IMR-90 (cell line): Measurements from ENCODE around the gene CLEC19A. TPM values are rescaled to one million over a fixed set of nuclear protein-coding genes. Genes with fewer than 3 reads are reported as not detected.

Source experiments
- ATAC-seq: fragments of 200-7000 bp; cut with Tn5 transposase; 2 replicates; pipeline ENCODE4 v1.9.1; 2020; ENCODE audit warnings: low read depth, mild to moderate bottlenecking, moderate library complexity
- BruUV-seq: library from RNA; stranded (reverse); fragments of 400-500 nt; replicated peaks from 2 replicates; lab custom pipeline; 2021; lab: Mats Ljungman, UMichigan
- CTCF ChIA-PET: fragments of 300-600 bp; formaldehyde crosslinking; extraction: SDS; loops from one replicate; lab custom pipeline; 2021; ENCODE audit warnings: antibody characterized with exemption; lab: Yijun Ruan, JAX
- POLR2A ChIA-PET: fragments of 300-600 bp; sonication (Branson Sonifier 250); formaldehyde crosslinking; loops from one replicate; lab custom pipeline; 2022; ENCODE audit warnings: antibody characterized with exemption; ENCODE audit not compliant: unreplicated experiment; lab: Charles Lee
- DNase-seq: peaks from one replicate; pipeline ENCODE4 v3.0.0; 2013
- H2AFZ ChIP-seq: replicated peaks from 2 replicates; pipeline ENCODE3; 2013; ENCODE audit warnings: low read length, mild to moderate bottlenecking; ENCODE audit not compliant: poor library complexity
- H2AK5ac ChIP-seq: 2 replicates; pipeline ENCODE4 v1.6.1; 2013; ENCODE audit warnings: low read depth, low read length, inconsistent platforms
- H2AK9ac ChIP-seq: replicated peaks from 2 replicates; pipeline ENCODE3; 2013; ENCODE audit warnings: mild to moderate bottlenecking, low read depth, low read length, moderate library complexity; ENCODE audit not compliant: poor library complexity
- H2BK120ac ChIP-seq: 2 replicates; pipeline ENCODE4 v1.6.1; 2013; ENCODE audit warnings: low read depth, low read length, inconsistent platforms
- H2BK15ac ChIP-seq: 3 replicates; pipeline ENCODE4 v1.6.1; 2013; ENCODE audit warnings: low read depth, low read length, inconsistent platforms
- H2BK20ac ChIP-seq: 2 replicates; pipeline ENCODE4 v1.6.1; 2013; ENCODE audit warnings: low read depth, mild to moderate bottlenecking, inconsistent platforms, low read length, moderate library complexity
- H2BK5ac ChIP-seq: 2 replicates; pipeline ENCODE4 v1.6.1; 2013; ENCODE audit warnings: mild to moderate bottlenecking, low read depth, low read length, inconsistent platforms; ENCODE audit not compliant: poor library complexity, severe bottlenecking
- H3K14ac ChIP-seq: replicated peaks from 2 replicates; pipeline ENCODE4 v1.6.1; 2013; ENCODE audit warnings: low read depth, low read length, inconsistent platforms
- H3K18ac ChIP-seq: 2 replicates; pipeline ENCODE4 v1.6.1; 2013; ENCODE audit warnings: low read depth, low read length, control low read depth
- H3K23ac ChIP-seq: 2 replicates; pipeline ENCODE4 v1.6.1; 2013; ENCODE audit warnings: low read depth, low read length, inconsistent platforms
- H3K27ac ChIP-seq: 2 replicates; pipeline ENCODE4 v1.5.1; 2013; ENCODE audit warnings: mild to moderate bottlenecking, control low read depth, low read length; ENCODE audit not compliant: insufficient read depth
- H3K27me3 ChIP-seq: 2 replicates; pipeline ENCODE4 v1.6.1; 2013; ENCODE audit warnings: low read length; ENCODE audit not compliant: control insufficient read depth, insufficient read depth
- H3K36me3 ChIP-seq: 2 replicates; pipeline ENCODE4 v1.6.1; 2013; ENCODE audit warnings: low read length, mixed read lengths; ENCODE audit not compliant: control insufficient read depth, insufficient read depth
- H3K4ac ChIP-seq: 2 replicates; pipeline ENCODE4 v1.6.1; 2013; ENCODE audit warnings: low read depth, low read length, inconsistent platforms
- H3K4me1 ChIP-seq: 2 replicates; pipeline ENCODE4 v1.6.1; 2013; ENCODE audit warnings: low read length, mixed read lengths; ENCODE audit not compliant: control insufficient read depth, insufficient read depth
- H3K4me2 ChIP-seq: 2 replicates; pipeline ENCODE4 v1.6.1; 2013; ENCODE audit warnings: low read depth, mild to moderate bottlenecking, control low read depth, low read length, moderate library complexity
- H3K4me3 ChIP-seq: 2 replicates; pipeline ENCODE4 v1.5.1; 2013; ENCODE audit warnings: low read depth, mild to moderate bottlenecking, control low read depth, low read length, moderate library complexity; ENCODE audit not compliant: insufficient read depth
- H3K56ac ChIP-seq: 2 replicates; pipeline ENCODE4 v1.6.1; 2013; ENCODE audit warnings: low read length, inconsistent platforms; ENCODE audit not compliant: insufficient read depth; ENCODE audit errors: extremely low read depth
- H3K79me1 ChIP-seq, 2 experiments: 2 replicates each; pipeline ENCODE4 v1.6.1; 2013; ENCODE audit warnings: low read length in 2 of 2, inconsistent platforms in 1 of 2, low read depth in 1 of 2
- H3K9ac ChIP-seq: 2 replicates; pipeline ENCODE4 v1.6.1; 2013; ENCODE audit warnings: low read depth, low read length, control low read depth
- H3K9me1 ChIP-seq: 2 replicates; pipeline ENCODE4 v1.6.1; 2013; ENCODE audit warnings: low read length, inconsistent platforms; ENCODE audit not compliant: insufficient read depth
- H3K9me3 ChIP-seq: 2 replicates; pipeline ENCODE4 v1.6.1; 2013; ENCODE audit warnings: low read length; ENCODE audit not compliant: control insufficient read depth, insufficient read depth
- H4K20me1 ChIP-seq: 2 replicates; pipeline ENCODE4 v1.6.1; 2013; ENCODE audit warnings: low read length, inconsistent platforms; ENCODE audit not compliant: insufficient read depth
- H4K5ac ChIP-seq: 2 replicates; pipeline ENCODE4 v1.6.1; 2013; ENCODE audit warnings: mild to moderate bottlenecking, low read depth, low read length, control low read depth
- H4K8ac ChIP-seq, 2 experiments: 2 replicates each; pipeline ENCODE4 v1.6.1; 2013; ENCODE audit warnings: low read depth in 2 of 2, low read length in 2 of 2, control low read depth in 1 of 2, inconsistent platforms in 1 of 2
- H4K91ac ChIP-seq: 2 replicates; pipeline ENCODE4 v1.6.1; 2013; ENCODE audit warnings: low read depth, low read length, inconsistent platforms; ENCODE audit not compliant: insufficient read depth
- BHLHE40 ChIP-seq: fragments of 150-350 bp; IDR thresholded peaks from 2 replicates; pipeline ENCODE4 v1.6.1; 2016; ENCODE audit warnings: mild to moderate bottlenecking, low read depth, low read length
- CEBPB ChIP-seq: IDR thresholded peaks from 2 replicates; pipeline ENCODE4 v1.6.1; 2012; ENCODE audit warnings: low read depth, low read length, improper control_type of control experiment
- CHD1 ChIP-seq: IDR thresholded peaks from 2 replicates; pipeline ENCODE4 v1.6.1; 2012; ENCODE audit warnings: low read depth, low read length, improper control_type of control experiment
- CTCF ChIP-seq: conservative IDR thresholded peaks from 2 replicates; pipeline ENCODE4 v1.5.1; 2012; ENCODE audit warnings: mild to moderate bottlenecking, low read depth, low read length, improper control_type of control experiment
- ELK1 ChIP-seq: fragments of 150-350 bp; IDR thresholded peaks from 2 replicates; pipeline ENCODE4 v1.6.1; 2016; ENCODE audit warnings: low read depth, mild to moderate bottlenecking, low read length, moderate library complexity, borderline replicate concordance
- FOS ChIP-seq: fragments of 150-350 bp; IDR thresholded peaks from 2 replicates; pipeline ENCODE4 v1.6.1; 2016; ENCODE audit warnings: low read depth, low read length
- MAFK ChIP-seq: IDR thresholded peaks from 2 replicates; pipeline ENCODE4 v1.6.1; 2012; ENCODE audit warnings: low read depth, low read length, improper control_type of control experiment
- MAZ ChIP-seq: IDR thresholded peaks from 2 replicates; pipeline ENCODE4 v1.6.1; 2012; ENCODE audit warnings: low read depth, mild to moderate bottlenecking, low read length, improper control_type of control experiment, moderate library complexity, borderline replicate concordance
- MXI1 ChIP-seq: IDR thresholded peaks from 2 replicates; pipeline ENCODE4 v1.6.1; 2012; ENCODE audit warnings: low read depth, mild to moderate bottlenecking, low read length, moderate library complexity, borderline replicate concordance
- NFE2L2 ChIP-seq: fragments of 150-350 bp; IDR thresholded peaks from 2 replicates; pipeline ENCODE4 v1.6.1; 2016; ENCODE audit warnings: low read depth, mild to moderate bottlenecking, low read length
- POLR2A ChIP-seq: IDR thresholded peaks from 2 replicates; pipeline ENCODE4 v1.6.1; 2012; ENCODE audit warnings: mild to moderate bottlenecking, low read depth, low read length
- RAD21 ChIP-seq: IDR thresholded peaks from 2 replicates; pipeline ENCODE4 v1.6.1; 2012; ENCODE audit warnings: low read length, improper control_type of control experiment
- RCOR1 ChIP-seq: IDR thresholded peaks from 2 replicates; pipeline ENCODE4 v1.6.1; 2012; ENCODE audit warnings: mild to moderate bottlenecking, low read length, improper control_type of control experiment; ENCODE audit not compliant: insufficient replicate concordance
- RFX5 ChIP-seq: IDR thresholded peaks from 2 replicates; pipeline ENCODE4 v1.8.0; 2012; ENCODE audit warnings: low read depth, mild to moderate bottlenecking, low read length, moderate library complexity
- SMC3 ChIP-seq: fragments of 150-350 bp; IDR thresholded peaks from 2 replicates; pipeline ENCODE4 v1.6.1; 2016; ENCODE audit warnings: low read depth, mild to moderate bottlenecking, antibody characterized with exemption, low read length, moderate library complexity
- WGBS, 2 experiments: methylation state at CpG; one replicate each; pipeline versions ENCODE4 v1.1.5 to v1.1.7; 2013; ENCODE audit warnings: missing lambda C conversion rate in 2 of 2; ENCODE audit not compliant: insufficient read length in 1 of 2; ENCODE audit errors: extremely low coverage in 2 of 2; 5-methylcytosine and 5-hydroxymethylcytosine counted together
- dilution Hi-C: fragments of 300-500 bp; cut with HindIII; formaldehyde crosslinking; loops from one replicate; pipeline ENCODE4 v1.14.3; 2018; ENCODE audit warnings: low sequenced_read_pairs; ENCODE audit not compliant: unreplicated experiment
- in situ Hi-C: fragments of 300-500 bp; cut with MboI; formaldehyde crosslinking; loops from 3 replicates; pipeline ENCODE4 v1.14.3; 2019; ENCODE audit warnings: low sequenced_read_pairs, inconsistent platforms, mixed read lengths
- intact Hi-C: fragments of 100-400 bp; cut with micrococcal nuclease; formaldehyde crosslinking; loops from 2 replicates; pipeline ENCODE4 v1.10.0; 2022
- polyA plus RNA-seq, 3 experiments: library from polyadenylated mRNA; depleted of rRNA; stranded (reverse); fragments of >200 nt; gene quantifications; 2 replicates each; pipeline ENCODE4 v1.2.3, GENCODE V29; 2012; ENCODE audit warnings: low replicate concordance in 1 of 3
- total RNA-seq: library from RNA; depleted of rRNA; stranded (reverse); fragments of >200 nt; gene quantifications from 2 replicates; pipeline ENCODE4 v1.2.3, GENCODE V29; 2012
- TF ChIP-seq, protein P1 (sequence below): fragments of 150-350 bp; IDR thresholded peaks from 2 replicates; pipeline ENCODE4 v1.6.1; 2017; ENCODE audit warnings: mild to moderate bottlenecking, antibody characterized with exemption, low read length, low read depth

The CLEC19A gene
- total and polyA plus RNA-seq, 2 of the 4 experiments (the other 2 are of a cell fraction): not detected

- TF ChIP-seq MAFK: no peak
- TF ChIP-seq BHLHE40: no peak
- no peak for TF ChIP-seq CHD1
- no peak for TF ChIP-seq CTCF
- no peak for TF ChIP-seq RFX5
- TF ChIP-seq CEBPB: no peak
- TF ChIP-seq POLR2A: no peak
- TF ChIP-seq MAZ: no peak
- TF ChIP-seq ELK1: no peak
- no peak for TF ChIP-seq FOS
- no peak for TF ChIP-seq MXI1
- TF ChIP-seq RAD21: no peak
- TF ChIP-seq NFE2L2: no peak
- TF ChIP-seq, protein P1, sequence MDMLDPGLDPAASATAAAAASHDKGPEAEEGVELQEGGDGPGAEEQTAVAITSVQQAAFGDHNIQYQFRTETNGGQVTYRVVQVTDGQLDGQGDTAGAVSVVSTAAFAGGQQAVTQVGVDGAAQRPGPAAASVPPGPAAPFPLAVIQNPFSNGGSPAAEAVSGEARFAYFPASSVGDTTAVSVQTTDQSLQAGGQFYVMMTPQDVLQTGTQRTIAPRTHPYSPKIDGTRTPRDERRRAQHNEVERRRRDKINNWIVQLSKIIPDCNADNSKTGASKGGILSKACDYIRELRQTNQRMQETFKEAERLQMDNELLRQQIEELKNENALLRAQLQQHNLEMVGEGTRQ: no peak
- TF ChIP-seq RCOR1: no peak
- no peak for TF ChIP-seq SMC3
- POLR2A ChIA-PET: no interaction called here
Measured at GRCh38 chr16:19269098-19269497, 16.4 kb upstream of the CLEC19A start.

More at GRCh38 chr16:19269098-19269497, 16.4 kb upstream of the CLEC19A start:
- Histone ChIP-seq H4K5ac (no peak overlapping the region), H3K18ac (no peak overlapping the region), H2BK20ac (no peak overlapping the region), H3K27me3 (no peaks in the 10 kb centered on the region), H3K14ac (no peak overlapping the region), H2BK120ac (no peak overlapping the region), H2BK15ac (no peak overlapping the region), H4K91ac (no peak overlapping the region), H2AK5ac (no peak overlapping the region), H3K4me3 (no peak overlapping the region), H3K4me2 (no peak overlapping the region), H3K9ac (no peak overlapping the region), H4K20me1 (no peaks in the 10 kb centered on the region), H2AFZ (no peak overlapping the region), H3K9me3 (no peaks in the 10 kb centered on the region), H2AK9ac (no peak overlapping the region), H3K27ac (no peak overlapping the region), H3K4ac (no peak overlapping the region), H3K4me1 (no peaks in the 10 kb centered on the region), H4K8ac (no peak overlapping the region), H3K9me1 (no peaks in the 10 kb centered on the region), H3K79me1 (no peaks in the 10 kb centered on the region), H2BK5ac (no peak overlapping the region), H3K36me3 (no peaks in the 10 kb centered on the region), H3K23ac (no peak overlapping the region), H3K56ac (no peak overlapping the region)
- intact Hi-C loops: loop anchor here (10.0 kb wide), 1 partner anchor 74 kb away; no protein-coding TSS in a partner anchor
- dilution Hi-C loops: no loop called here
- CTCF ChIA-PET: no interaction called here
- DNase-seq: no peak
- no CpG with 5 or more reads among the region's 2 CpGs for WGBS, 2 experiments
- no TSS peak for BruUV-seq
- ATAC-seq: no peak
- in situ Hi-C loops: no loop called here
